NCI-H748 (cell line): ENCODE results near the gene SLC35F2.
"Not testable (repeated sequence)": the region's sequence is repeated elsewhere in the genome, so short reads cannot be mapped to it uniquely, and the experiment has no call there.

Experiments
- DNase-seq: peaks from one replicate; lab custom pipeline; 2025; ENCODE audit not compliant: unreplicated experiment; lab: John Stamatoyannopoulos, UW

Gene SLC35F2

GRCh38 chr11:107842412-107843100 is 16.0 kb downstream of the SLC35F2 start:
- DNase-seq, result no peak

GRCh38 chr11:107840129-107840484 is 18.5 kb downstream of the SLC35F2 start:
- no peak for DNase-seq

GRCh38 chr11:107836851-107837250 is 21.7 kb downstream of the SLC35F2 start:
- no peak for DNase-seq

GRCh38 chr11:107834995-107835394 is 23.6 kb downstream of the SLC35F2 start:
- peak; percentile 40 for DNase-seq

- DNase-seq, result not testable (repeated sequence)
Observed at GRCh38 chr11:107833926-107834325, 24.7 kb downstream of the SLC35F2 start.

GRCh38 chr11:107830915-107831540 is 27.6 kb downstream of the SLC35F2 start:
- DNase-seq, result no peak

GRCh38 chr11:107827041-107827440 is 31.5 kb downstream of the SLC35F2 start:
- no peak for DNase-seq

- no peak for DNase-seq
Observed at GRCh38 chr11:107825875-107826274, 32.7 kb downstream of the SLC35F2 start.

- DNase-seq, result no peak
Observed at GRCh38 chr11:107824668-107825369, 33.8 kb downstream of the SLC35F2 start.

- DNase-seq, result no peak
Observed at GRCh38 chr11:107821199-107821927, 37.2 kb downstream of the SLC35F2 start.

GRCh38 chr11:107819361-107820014 is 39.1 kb downstream of the SLC35F2 start:
- DNase-seq, result no peak

GRCh38 chr11:107818491-107818890 is 40.1 kb downstream of the SLC35F2 start:
- DNase-seq, result no peak

- DNase-seq, result no peak
Observed at GRCh38 chr11:107816028-107816427, 42.6 kb downstream of the SLC35F2 start.

GRCh38 chr11:107810875-107811274 is 47.7 kb downstream of the SLC35F2 start:
- no peak for DNase-seq

- no peak for DNase-seq
Observed at GRCh38 chr11:107808521-107808920, 50.1 kb downstream of the SLC35F2 start.

- DNase-seq, result no peak
Observed at GRCh38 chr11:107804971-107805370, 53.6 kb downstream of the SLC35F2 start.

GRCh38 chr11:107804211-107804610 is 54.4 kb downstream of the SLC35F2 start:
- no peak for DNase-seq

- DNase-seq, result no peak
Observed at GRCh38 chr11:107801641-107802040, 56.9 kb downstream of the SLC35F2 start.

- DNase-seq, result peak; percentile 36
Observed at GRCh38 chr11:107799218-107799859, 59.2 kb downstream of the SLC35F2 start.

- no peak for DNase-seq
Observed at GRCh38 chr11:107792049-107792443, 66.5 kb downstream of the SLC35F2 start.
